HL-60/S4 treated with phorbol 12-myristate 13-acetate at 8.2 ng/mL for 4 days and 3 days (cell line): ENCODE data around the gene CFAP46.

Experiments used
- in situ Hi-C: fragments of 300-500 bp; cut with MboI; formaldehyde crosslinking; loops from 2 replicates; pipeline ENCODE4 v1.15.0; 2022; ENCODE audit warnings: low sequenced_read_pairs

CFAP46 gene

DNA sequence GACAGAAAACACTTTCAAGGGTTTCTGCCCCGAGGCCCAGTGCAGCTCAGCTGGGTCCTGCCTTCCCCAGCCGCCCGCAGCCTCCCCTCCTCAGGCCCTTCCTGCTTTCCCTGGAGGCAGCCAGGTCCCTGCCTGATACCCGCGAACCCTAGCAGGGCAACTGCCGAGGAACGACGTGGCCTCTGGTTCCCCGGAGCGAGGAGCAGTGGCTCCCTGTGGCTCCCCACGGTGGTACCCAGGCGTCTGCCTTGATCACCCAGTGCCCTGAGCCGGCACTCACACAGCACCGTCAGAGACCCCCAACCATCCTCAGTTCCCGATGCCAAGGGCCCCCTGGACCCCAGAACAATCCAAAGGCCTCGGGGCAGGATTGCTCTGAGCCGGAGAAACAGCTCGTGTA lies 58.3 kb downstream of the CFAP46 start:
- in situ Hi-C loops, result no loop called here

DNA sequence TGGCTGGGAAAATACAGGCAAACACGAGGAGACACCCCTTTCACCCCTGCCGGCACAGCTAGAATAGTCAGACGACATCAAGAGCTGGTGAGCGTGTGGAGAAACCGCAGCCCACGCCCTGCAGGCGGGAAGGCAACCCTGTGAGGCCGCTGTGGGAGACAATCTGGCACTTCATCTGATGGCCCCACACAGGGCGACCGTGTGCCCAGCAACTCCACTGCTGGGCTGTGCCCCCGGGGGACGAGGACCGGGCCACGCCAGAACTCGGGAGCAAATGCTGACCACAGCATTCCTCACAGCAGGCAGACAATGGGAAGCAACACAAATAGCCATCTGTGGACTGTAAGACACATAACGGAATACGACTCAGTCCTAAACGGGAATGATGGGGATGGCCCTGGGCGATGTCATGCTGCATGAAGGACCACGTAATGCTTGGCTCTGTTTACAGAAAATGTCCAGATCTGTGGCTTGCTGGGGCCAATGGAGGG lies 58.9 kb downstream of the CFAP46 start:
- in situ Hi-C loops, result no loop called here

DNA sequence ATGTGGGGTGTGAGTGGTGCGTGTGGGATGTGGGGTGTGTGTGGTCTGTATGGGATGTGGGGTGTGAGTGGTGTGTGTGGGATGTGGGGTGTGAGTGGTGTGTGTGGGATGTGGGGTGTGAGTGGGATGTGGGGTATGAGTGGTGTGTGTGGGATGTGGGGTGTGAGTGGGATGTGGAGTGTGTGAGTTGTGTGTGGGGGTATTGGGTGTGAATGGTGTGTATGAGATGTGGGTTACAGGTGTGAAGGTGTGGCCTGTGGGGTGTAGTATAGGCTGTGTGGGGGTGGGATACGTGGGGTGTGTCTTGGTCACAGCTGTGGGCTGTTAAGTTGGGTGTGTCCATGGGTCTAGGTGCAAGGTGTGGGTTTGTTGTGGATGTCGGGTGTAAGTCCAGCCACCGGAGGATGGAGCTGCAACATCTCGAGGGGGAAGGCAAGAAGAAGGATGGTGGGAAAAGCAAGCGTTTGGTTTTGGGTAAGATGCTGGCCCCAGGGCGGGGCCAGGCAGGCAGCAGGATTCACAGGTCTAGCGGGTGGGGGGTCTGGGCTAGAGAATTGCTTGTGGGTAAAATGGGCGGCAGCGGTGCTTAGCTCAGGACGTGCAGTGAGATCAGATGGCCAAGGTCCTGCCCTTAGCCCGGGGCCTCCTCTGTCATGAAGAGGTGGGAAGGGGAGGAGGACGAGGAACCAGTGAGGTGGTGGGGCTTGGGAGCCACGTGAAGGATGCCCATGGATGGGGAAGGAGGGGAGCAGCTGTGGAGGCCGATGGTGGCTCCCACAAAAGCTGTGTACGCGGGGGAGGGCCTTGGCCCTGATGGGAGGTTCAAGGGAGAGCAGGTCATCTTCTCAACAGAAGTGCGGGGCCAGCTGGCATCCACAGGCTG lies 60.1 kb downstream of the CFAP46 start:
- in situ Hi-C loops, result no loop called here

DNA sequence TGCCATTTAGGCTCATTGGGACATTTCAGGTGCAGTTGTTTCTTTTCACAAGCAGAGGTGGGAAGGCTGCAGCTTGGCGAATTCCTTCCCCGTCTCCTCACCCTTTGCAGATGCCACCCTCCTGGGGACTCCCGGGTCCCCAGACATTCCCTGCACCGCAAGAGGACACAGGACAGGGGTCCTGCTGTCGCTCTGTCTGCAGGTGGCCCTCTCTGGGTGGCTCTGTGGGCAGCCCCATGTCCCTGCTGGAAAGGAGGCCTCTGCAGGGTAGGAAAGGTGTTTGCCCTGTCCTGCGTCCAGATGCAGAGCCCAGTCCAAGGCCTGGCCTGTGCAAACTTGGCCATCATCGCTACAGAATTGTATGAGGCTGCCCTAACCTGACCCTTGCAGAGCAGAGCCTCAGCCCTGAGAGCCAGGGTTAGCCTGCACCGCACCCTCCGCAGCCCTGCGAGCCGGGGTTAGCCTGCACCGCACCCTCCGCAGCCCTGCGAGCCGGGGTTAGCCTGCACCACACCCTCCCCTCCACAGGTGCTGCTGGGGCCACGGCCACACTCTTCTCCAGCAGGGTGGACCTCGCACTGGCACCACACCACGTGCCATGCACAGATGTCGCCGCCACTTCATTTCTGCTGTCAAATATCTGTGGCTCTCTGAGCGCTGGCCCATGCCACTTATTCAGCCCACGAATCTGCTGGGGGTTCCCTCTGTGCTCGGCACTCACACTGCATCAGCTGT lies 61.0 kb downstream of the CFAP46 start:
- in situ Hi-C loops, result no loop called here

DNA sequence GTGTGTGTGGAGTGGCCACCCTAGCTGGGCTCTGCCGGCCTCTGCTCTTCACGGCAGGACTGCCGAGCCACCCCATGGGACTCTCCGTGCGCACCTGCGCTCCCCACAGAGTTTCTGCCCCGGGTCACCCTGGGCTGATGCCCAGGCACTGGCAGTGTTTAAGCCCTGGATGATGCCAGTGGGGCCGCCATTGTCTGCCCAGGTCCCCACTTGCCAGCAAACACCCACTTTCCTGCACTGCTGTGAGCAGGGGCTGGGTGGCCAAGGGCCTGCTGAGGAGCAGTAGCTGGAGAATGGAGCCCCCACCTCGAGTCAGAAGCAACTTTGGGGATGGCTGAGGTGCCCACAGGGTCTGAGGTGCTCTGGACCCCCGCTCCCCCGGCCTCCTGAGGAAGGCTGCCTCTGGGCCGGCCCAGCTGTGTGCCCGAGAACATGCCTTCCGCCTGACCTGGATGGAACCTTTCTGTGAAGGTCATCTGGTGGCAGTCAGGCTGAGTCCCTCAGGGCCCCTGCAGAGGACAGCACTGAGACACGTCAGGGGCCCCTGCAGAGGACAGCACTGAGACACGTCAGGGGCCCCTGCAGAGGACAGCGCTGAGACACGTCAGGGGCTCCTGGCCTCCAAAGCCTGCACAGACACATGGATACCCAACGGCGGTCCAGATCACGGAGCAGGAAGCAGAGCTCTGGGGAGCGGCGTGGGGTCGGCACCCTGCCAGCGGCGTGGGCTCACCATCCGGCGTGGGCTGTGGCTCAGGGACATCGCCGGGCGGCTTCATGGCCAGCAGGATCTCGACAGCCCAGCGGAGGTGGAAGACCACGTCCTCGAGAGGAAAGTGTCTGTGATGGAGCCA lies 62.0 kb downstream of the CFAP46 start:
- in situ Hi-C loops, result no loop called here

DNA sequence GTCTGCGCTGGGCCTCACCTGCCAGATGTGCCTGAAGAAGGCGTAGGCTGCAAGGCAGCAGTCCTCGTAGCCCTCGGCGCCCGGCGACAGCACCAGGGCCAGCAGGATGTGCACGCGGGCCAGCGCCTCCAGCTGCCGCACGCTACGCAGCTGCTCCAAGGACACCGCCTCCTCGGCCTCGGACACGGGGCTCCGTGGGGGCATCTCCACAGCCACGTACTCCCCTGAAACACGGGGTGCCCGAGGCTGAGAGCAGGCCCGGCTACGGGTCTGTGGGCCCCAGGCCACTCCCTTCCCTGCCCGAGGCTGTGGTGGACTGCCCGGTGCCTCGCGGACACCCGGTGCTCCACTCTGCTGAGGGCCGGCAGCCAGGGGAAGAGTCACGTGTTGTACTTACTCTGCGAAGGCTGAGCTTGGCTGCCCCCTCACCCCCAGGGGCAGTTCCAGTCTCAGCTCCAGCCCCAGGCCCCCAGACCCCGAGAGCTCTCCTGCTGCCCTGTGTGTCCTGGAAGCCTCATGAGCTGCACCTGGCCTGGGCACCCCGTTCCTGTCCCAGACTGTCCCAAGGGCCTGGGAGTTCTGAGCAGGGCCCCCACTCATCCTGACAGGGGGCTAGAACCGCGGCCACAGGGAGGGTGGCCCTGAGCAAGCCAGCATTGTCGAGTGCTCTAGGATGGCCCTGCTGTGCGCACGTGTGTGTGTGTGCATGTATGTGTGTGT lies 62.8 kb downstream of the CFAP46 start:
- in situ Hi-C loops, result no loop called here

DNA sequence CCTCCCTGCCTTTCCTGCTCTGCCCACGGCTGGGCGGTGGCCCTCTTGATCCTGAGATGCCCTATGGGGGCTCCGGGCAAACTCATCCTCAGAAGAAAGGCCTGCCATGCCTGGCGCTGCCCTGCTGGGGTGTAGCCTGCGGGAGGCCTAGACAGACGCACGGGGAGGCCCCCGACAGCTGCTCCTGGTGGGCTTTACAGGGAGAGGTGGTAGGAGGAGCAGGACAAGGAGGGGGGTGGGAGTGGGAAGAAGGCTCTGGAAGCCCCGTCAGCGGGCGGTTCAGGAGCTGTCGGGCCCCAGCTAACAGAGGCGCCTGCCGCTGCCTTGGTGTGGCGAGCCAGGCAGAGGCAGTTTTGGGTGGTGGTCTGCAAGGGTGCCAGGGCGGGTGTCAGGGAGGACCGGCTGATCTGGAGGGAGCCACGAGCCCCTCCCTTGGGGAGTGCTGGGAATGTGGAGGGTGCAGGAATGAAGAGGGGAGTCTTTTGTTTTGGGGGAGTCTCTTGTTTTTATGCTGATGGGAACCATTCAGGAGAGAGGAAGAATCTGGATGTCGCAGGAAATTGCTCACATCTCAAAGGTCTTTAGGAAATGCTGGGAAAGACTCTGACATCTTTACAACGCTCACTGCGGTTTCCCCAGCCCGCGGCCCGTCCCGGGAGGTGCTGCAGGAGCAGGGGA lies 63.5 kb downstream of the CFAP46 start:
- in situ Hi-C loops, result no loop called here

DNA sequence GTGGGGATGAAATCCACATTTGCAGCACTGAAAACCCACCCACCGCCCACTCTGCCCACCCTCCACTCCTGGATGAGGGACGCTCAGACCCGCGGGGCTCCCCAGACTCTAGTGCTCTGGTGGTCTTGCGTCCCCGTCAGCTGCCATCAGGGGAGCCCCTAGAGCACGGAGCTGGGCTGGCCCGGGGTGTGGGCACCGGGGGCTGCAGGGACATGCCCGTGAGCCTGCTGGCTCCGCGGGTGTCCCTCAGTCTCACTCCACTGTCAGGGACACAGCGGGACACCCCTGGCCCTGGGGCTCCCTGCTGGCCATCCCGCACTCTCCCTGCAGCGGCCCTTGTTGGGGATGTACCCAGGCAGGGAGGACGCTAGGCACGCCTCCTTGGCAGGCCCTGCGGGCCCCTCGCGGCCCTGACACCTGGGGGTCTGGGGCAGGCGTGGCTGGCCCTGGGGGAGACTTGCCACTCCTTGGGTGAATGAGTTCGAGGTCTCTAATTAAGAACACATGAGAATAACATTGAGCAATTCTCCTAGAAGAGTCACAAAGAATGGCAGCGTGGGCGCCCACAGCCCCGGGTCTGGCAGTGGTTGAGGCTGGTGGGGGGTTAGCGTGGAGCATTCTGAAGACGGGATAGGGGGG lies 64.2 kb downstream of the CFAP46 start:
- in situ Hi-C loops, result no loop called here

DNA sequence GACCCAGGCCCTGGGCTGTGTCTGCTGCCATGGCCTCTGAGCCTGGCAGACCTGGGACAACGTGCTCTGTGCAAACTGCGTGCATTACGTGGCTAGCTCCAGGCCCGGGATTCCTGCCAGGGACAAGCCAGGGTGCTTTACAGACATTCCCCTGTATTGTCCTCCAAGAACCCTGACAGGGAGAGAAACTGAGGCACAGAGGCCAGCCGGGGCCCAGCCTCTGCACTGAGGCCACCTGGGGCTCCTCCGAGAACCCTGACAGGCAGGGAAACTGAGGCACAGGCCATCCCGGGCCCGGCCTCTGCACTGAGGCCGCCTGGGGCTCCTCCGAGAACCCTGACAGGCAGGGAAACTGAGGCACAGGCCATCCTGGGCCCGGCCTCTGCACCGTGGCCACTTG lies 64.9 kb downstream of the CFAP46 start:
- in situ Hi-C loops, result no loop called here

DNA sequence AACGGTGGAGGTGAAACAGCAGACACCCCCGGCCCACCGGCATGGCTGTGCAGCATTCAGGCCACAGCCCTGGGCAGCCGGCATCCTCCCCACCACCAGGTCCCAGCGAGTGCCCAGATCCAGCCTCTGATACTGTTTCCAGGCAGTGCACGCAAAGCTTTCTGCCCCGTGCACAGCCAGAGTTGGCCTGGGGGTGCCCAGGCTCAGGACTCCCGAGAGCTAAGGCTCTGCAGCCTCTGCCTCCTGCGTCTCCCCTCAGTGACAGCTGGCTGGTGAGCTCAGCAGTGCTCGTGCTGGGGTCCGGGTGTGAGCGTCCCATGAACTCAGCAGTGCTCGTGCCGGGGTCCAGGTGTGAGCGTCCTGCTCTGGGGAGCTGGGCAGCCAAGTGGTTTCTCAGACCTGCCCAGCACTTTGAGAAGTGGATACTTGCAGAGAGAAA lies 65.4 kb downstream of the CFAP46 start:
- in situ Hi-C loops, result no loop called here

DNA sequence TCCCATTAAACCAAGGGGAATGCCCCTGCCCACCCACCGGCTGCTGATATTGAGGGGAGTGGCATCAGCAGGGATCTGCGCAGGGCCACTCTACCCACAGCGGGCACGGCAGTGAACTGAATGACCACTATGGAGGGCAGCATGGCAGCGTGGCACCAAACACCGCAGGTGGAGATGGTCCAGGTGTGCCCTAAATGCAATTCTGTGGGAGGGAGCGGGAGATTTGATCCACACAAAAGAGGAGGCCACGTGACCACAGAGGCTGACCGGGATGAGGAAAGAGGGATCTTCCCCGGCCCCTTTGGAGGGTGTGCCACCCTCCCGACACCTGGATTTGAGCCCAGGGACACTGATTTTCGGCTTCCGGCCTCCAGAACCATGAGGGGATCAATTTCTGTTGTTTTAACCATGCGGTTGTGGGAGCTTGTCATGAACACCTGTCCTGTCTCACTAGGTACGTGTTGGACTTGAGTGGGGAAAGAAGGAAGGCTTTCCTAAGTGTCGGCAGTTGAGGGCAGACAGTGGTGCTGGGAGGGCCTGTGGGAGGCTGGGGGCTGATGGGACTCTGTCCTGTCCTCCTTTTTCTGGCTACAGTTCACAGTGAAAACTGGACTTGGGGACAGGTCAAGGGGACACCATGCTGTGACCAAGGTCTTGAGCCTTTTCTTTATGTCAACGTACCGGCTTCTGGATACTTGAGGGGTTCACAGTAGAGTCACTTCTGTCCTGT lies 66.1 kb downstream of the CFAP46 start:
- in situ Hi-C loops, result no loop called here

DNA sequence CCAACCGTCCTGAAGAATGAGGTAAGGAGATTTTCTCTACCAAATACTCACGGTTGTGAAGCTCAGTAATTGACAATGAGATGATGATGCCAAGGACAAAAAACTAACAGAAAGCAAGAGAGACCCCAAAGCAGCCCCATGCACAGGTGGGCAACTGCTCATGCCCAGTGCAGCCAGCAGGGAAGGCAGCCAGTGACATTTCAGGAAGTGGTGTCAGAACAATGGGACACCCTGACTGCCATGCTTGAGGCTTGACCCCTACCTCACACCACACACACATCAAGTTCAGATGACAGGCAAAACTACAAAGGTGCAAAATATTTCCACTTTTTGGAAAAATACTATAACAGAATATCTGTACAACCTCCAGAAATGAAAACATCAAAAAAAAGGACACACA lies 66.9 kb downstream of the CFAP46 start:
- in situ Hi-C loops, result no loop called here

DNA sequence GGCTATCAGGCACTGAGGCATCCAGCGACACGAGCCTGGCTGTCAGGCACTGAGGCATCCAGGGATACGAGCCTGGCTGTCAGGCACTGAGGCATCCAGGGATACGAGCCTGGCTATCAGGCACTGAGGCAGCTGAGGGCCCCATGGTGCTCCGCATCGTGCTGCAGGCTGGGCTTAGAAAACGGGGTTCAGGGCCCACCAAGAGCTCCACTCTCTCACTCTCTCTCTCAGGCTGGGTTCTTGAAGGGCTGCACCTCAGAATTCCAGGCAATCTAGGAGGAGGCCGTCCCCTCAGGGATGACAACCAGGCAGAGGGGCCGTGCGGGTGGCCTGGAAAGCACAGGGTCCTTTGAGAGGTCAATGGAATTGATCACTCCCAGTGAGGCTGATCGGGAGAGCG lies 69.0 kb downstream of the CFAP46 start:
- in situ Hi-C loops, result no loop called here

DNA sequence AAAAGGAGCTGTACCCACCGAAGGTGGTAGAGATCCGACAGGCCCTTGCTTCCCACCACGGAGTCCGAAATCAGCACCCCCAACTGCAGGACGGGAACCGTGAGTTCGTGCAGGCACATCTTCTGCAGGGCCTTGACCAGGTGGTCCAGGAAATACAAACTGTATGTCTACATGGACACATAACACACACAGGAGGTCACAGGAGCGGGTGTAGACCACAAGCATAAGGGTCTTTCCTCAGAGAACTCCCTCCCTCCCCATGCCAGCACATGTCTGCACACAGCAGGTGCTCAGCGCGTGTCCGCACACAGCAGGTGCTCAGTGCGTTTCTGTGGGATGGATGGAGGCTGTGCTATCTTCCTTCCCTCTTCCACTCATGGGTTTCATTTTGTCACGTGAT lies 69.7 kb downstream of the CFAP46 start:
- in situ Hi-C loops, result no loop called here

DNA sequence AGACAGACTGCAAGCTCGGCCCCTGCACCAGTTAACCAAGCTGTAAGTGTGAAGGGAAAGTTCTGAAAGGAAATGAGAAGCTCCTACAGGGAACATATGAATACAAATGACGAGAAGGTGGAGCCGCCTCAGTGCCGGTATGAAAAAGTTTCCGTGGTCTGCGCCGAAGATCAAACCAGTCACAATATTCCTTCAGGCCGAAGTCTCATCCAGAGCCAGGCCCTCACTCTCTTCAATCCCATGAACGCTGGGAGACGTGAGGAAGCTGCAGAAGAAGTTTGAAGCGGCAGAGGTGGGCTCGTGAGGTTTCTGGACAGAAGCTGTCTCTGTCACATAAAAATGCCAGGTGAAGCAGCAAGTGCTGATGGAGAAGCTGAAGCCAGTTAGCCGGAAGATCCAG lies 71.9 kb downstream of the CFAP46 start:
- in situ Hi-C loops, result no loop called here

DNA sequence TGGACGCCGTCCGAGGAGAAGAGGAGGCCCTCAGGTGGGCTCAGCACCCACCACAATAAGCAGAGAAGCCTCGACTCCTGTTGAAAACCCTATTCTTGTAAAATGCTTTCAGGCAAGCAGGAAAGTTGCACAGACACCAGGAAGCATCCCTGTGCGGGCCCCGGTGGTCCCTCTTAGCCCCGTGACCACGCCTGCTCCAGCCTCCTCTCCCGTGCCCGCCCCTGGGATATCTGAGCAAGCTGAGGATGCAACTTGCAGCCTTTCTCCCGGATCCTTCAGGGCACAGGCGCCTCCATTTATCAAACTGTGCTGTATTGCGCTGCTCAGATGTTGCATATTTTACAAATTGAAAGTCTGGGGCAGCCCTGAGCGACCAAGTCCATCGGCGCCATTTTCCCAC lies 72.7 kb downstream of the CFAP46 start:
- in situ Hi-C loops, result no loop called here

DNA sequence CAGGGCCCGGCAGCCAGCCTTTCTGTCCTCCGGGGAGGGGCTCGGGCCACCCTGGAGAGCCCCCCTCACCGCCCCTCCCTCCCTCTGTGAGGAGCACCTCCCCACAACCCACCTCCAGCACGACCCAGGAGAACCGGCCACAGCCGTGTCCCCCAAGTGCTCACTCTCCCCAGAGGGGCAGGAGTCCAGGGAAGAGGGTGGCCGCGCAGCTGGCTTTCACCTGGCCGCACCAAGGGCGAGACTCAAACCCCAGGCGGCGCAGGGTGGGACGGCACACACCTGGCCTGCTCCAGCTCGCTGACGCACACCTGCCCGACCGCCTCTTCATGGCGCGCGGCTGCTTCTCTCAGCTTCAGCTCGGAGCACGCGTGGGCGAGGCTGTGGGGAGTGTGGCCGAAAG lies 73.4 kb downstream of the CFAP46 start:
- in situ Hi-C loops, result no loop called here

DNA sequence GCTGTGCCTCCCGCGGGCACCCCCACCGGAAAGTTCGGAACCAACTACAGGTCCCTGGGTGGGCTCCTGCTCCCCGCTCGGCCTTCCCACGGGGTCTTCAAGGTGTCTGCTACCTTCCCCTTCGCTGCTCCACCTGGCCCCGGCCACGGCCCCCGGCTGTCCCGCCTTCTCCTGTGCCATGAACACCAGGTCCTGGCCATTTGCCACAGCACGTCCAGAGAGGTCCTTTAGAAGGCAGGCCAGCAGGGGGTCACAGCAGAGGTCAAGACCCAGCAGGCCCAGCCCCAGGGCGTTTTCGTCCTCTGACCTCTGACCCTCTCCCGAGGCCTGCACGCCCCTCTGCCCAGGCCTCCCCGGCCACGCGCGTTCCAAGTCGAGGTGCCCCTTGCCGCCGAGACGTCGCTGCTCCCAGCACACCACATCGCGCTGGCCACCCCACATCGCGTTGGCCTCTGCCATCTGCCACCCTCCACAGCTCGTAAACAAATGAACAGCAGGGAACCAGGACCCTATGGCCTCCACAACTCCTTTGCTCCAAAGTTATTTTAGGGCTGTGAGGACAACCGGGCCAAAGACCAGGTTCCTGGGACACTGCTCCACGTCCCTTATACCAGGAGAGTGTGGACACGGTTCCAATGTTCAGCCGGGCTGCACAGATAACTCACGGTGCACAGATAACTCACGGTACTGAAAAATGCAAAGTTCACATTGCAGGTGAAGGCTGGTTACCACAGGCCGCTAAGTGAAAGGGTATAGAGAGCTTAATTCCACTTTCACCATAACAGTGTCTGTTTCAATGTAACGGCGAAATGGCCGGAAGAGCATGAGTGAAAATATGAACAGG lies 74.3 kb downstream of the CFAP46 start:
- in situ Hi-C loops, result no loop called here
